NOMO-1 treated with DMSO at 0.1 percent for 48 hours (cell line): ENCODE results near the gene ZNF24.

Experiments used
- DNase-seq: peaks from one replicate; lab custom pipeline; 2025; ENCODE audit not compliant: unreplicated experiment; lab: John Stamatoyannopoulos, UW

The ZNF24 gene

GRCh38 chr18:35343936-35344735 lies at the start of gene ZNF24:
ZNF24 (minus strand) TSS chr18:35344420; CDS start chr18:35340650, 3,770 bp downstream.
- DNase-seq, result peak; percentile 83

- no peak for DNase-seq
These were observed 49.5 kb upstream of the ZNF24 start for GRCh38 chr18:35393716-35394115.

GRCh38 chr18:35392375-35392774 lies 48.2 kb upstream of the ZNF24 start:
- no peak for DNase-seq

GRCh38 chr18:35390951-35391700 lies 46.9 kb upstream of the ZNF24 start:
- DNase-seq, result peak; percentile 15

- DNase-seq, result no peak
These were observed 44.9 kb upstream of the ZNF24 start for GRCh38 chr18:35389095-35389618.

- no peak for DNase-seq
These were observed 42.9 kb upstream of the ZNF24 start for GRCh38 chr18:35387152-35387571.

GRCh38 chr18:35386600-35387100 lies 42.4 kb upstream of the ZNF24 start:
- DNase-seq, result peak; percentile 74

GRCh38 chr18:35383136-35383535 lies 38.9 kb upstream of the ZNF24 start:
- no peak for DNase-seq

GRCh38 chr18:35379421-35379820 lies 35.2 kb upstream of the ZNF24 start:
- no peak for DNase-seq

- peak; percentile 9 for DNase-seq
These were observed 34.3 kb upstream of the ZNF24 start for GRCh38 chr18:35378574-35378896.

GRCh38 chr18:35377875-35378573 lies 33.8 kb upstream of the ZNF24 start:
- DNase-seq, result no peak

GRCh38 chr18:35376742-35377695 lies 32.8 kb upstream of the ZNF24 start, which contains the start of gene ZNF396:
ZNF396 (minus strand) TSS chr18:35377337; CDS start chr18:35374292, 3,045 bp downstream.
- DNase-seq, result peak; percentile 41

GRCh38 chr18:35376393-35376741 lies 32.1 kb upstream of the ZNF24 start:
- peak; percentile 67 for DNase-seq

- DNase-seq, result no peak
These were observed 30.5 kb upstream of the ZNF24 start for GRCh38 chr18:35374708-35375107.

- DNase-seq, result no peak
These were observed 27.4 kb upstream of the ZNF24 start for GRCh38 chr18:35371412-35372195.

- no peak for DNase-seq
These were observed 24.9 kb upstream of the ZNF24 start for GRCh38 chr18:35369126-35369525.

- DNase-seq, result no peak
These were observed 24.4 kb upstream of the ZNF24 start for GRCh38 chr18:35368595-35368994.

- no peak for DNase-seq
These were observed 18.3 kb upstream of the ZNF24 start for GRCh38 chr18:35362531-35362930.

- DNase-seq, result no peak
These were observed 17.5 kb upstream of the ZNF24 start for GRCh38 chr18:35361570-35362321.
